ENCODE results near the gene CAMLG.
"Not testable (repeated sequence)": the region's sequence is repeated elsewhere in the genome, so short reads cannot be mapped to it uniquely, and the experiment has no call there.

Gene CAMLG

GRCh38 chr5:134738133-134738962 is at the start of gene CAMLG:
Gene CAMLG, plus strand, starts transcription at chr5:134738548. Its CDS starts 73 bp downstream, at chr5:134738621.
- peak; percentile 98 for DNase-seq (ENCODE audit: low read depth)

DNA sequence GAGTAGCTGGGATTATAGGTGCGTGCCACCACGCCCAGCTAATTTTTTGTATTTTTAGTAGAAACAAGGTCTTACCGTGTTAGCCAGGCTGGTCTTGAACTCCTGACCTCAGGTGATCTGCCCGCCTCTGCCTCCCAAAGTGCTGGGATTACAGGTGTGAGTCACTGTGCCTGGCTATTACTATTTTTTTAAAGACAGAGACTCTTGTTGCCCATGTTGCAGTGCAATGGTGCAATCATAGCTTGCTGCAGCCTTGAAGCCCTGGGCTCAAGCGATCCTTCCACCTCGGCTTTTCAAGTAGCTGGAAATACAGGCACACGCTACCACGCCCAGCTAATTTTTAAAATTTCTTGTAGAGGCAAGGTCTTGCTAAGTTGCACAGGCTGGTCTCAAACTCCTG is 48.2 kb upstream of the CAMLG start:
- DNase-seq (ENCODE audit: low read depth), result not testable (repeated sequence)

GRCh38 chr5:134692722-134693121 is 45.6 kb upstream of the CAMLG start:
- no peak for DNase-seq (ENCODE audit: low read depth)

DNA sequence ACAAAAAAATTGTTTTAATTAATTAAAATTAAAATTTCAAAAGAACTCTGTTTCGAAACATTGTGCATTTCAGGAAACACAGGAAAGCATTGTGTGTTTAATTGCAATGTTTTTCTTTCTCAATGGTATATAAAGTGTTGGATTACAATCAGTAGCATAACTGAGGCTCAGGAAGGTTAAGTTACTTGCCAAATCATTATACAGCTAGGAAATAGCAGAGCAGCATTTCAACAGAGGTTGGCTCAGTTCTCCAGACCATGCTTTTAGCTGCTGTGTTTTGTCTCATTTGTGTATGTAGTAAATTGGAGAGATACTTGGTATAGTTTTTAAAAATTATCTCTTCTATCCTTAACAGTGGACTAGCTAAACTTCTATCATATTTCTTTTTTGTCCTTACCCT is 30.0 kb upstream of the CAMLG start:
- DNase-seq (ENCODE audit: low read depth), result no peak

- peak; percentile 31 for DNase-seq (ENCODE audit: low read depth)
These were observed 24.2 kb upstream of the CAMLG start for GRCh38 chr5:134714120-134714519.

DNA sequence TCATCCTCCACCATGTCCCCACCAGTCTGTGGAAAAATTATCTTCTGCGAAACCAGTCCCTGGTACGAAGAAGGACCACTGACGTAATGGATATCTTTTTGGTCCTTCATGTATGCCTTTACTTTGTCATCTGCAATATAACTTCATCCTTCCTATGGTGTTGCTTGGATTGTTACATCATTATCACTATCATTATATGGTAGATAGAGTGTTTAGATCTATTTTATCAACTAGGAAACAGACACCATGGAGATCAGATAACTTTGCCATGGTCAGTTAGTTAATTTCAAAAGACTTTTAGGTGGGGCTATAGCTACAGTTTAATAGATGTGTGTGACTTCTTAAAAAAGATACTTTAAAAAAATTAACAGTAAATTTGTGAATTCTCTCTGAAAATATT is 23.8 kb upstream of the CAMLG start:
- DNase-seq (ENCODE audit: low read depth), result no peak

DNA sequence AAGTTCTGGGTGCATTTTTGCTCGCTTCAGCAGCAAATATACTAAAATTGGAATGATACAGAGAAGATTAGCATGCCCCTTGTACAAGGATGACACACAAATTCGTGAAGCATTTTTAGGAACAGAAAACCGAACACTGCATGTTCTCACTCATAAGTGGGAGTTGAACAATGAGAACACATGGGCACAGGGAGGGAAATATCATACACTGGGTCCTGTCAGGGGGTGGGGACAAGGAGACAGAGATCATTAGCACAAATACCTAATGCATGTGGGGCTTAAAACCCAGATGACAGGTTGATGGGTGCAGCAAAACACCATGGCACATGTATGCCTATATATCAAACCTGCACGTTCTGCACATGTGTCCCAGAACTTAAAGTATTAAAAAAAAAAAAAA is 22.9 kb upstream of the CAMLG start:
- DNase-seq (ENCODE audit: low read depth), result not testable (repeated sequence)

DNA sequence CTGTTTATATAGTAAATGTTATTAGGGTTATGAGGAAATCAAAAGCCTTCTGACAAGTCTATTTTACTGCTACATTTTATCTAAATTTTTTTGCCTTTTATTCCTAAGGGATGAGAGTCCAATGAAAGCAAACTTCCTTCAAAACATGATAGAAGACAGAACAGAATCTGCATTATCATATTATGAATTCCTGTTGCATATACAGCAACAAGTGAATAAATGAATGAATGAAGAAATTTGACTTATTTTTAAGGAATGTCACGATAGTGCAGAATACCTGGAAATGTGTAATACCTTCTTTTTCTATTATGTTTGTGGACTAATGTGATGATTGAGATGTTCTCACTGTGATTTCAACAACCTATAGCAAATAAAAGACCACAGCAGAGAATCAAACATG is 13.5 kb upstream of the CAMLG start:
- no peak for DNase-seq (ENCODE audit: low read depth)

DNA sequence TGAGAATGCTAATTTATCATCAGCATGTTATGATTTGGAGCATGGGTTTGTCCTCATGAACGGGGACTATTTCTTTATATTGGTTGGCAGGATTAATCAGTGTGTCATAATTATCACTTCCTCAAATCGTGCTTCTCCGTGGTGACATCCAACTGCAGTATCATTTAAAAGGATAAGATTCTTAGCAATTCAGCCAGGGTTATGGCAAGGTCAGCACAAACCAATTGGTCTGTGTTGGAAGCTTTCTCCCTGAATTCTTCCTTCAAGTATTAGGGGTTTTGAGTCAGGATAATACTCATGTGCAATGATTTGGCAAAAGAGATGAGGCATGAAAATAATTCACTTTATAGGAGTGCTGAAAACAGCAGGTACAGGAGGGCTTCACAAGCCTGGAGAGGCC is 5.5 kb upstream of the CAMLG start:
- DNase-seq (ENCODE audit: low read depth), result no peak

GRCh38 chr5:134735243-134735642 is 3.1 kb upstream of the CAMLG start:
- DNase-seq (ENCODE audit: low read depth), result no peak

GRCh38 chr5:134736173-134736812 is 2.1 kb upstream of the CAMLG start:
- no peak for DNase-seq (ENCODE audit: low read depth)

DNA sequence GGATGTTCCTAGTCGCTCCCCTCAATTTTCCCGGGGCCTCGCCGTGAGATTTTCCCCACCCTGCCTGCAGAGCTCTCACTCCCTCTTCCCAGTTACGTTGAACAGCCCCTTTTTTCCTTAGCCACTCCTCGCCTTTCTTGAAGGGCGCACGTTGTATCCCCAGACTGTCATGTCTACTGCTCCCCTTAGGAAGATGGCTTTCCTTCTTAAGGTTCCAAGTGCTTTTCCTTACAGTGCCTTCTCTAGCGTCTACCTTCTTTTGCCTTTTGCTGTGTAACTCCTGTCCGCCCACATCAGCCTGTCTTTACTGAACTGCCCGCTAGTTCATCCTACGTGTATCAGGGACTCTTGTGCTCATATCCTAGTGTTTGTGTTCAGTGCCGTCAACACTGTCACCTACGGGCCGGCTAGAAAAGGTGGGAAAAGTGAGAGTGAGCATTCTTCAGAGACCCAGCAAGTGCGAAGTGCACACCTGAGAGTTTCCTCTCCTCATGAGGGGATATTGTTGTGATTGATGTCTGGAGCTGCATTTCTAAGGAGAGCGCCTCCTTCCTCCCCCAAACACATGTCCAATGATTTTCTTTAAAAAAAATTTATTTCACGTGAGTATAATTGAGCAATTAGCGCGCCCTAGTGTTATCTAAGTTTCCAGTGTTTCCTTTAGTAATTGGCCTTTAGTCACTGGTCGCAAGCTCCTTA is 764 bp downstream of the CAMLG start:
- DNase-seq (ENCODE audit: low read depth), result peak; percentile 59

- DNase-seq (ENCODE audit: low read depth), result no peak
These were observed 2.7 kb downstream of the CAMLG start for GRCh38 chr5:134741052-134741451.

- no peak for DNase-seq (ENCODE audit: low read depth)
These were observed 3.8 kb downstream of the CAMLG start for GRCh38 chr5:134742134-134742533.

DNA sequence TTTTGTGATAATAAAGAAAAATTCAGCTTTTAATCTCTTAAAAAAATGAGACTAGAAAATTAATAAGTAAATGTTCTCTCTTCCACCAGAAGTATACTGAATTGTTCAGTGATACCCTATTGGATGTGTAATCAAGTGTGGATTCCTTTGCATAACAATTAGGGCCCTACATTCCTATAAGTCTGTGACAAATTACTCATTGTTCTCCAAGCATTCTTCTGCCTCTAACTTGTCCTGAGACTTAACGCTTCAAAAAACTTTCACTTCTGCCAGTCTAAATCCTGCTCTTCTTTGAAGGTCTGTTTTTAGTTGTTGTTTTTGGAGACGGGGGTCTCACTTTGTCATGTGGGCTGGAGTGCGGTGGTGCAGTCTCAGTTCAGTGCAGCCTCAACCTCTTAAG is 11.1 kb downstream of the CAMLG start:
- DNase-seq (ENCODE audit: low read depth), result no peak

- no peak for DNase-seq (ENCODE audit: low read depth)
These were observed 19.8 kb downstream of the CAMLG start for GRCh38 chr5:134758176-134758503.

GRCh38 chr5:134758504-134759341 is 20.4 kb downstream of the CAMLG start, which contains the start of gene DDX46:
Gene DDX46, plus strand, starts transcription at chr5:134758779. Its CDS starts 160 bp downstream, at chr5:134758939.
- DNase-seq (ENCODE audit: low read depth), result peak; percentile 92

DNA sequence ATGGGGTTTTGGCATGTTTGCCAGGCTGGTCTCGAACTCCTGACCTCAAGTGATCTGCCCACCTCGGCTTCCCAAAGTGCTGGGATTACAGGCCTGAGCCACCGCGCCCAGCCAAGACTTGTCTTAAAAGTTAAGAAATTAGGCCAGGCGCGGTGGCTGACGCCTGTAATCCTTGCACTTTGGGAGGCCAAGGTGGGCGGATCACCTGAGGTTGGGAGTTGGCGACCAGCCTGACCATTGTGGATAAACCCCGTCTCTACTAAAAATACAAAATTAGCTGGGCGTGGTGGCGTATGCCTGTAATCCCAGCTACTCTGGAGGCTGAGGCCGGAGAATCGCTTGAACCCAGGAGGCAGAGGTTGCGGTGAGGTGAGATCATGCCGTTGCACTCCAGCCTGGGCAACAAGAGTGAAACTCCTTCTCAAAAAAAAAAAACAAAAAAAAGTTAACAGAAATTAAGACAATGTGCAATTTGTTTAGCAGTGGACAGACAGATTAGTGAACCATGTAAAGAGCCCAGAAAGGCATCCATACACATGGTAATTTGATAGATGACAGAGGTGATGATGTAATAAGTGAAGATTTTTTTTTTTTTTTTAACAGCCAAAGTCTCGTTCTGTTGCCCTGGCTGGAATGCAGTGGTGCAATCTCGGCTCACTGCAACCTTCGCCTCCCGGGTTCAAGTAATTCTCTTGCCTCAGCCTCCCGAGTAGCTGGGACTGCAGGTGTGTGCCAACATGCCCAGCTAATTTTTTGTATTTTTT is 29.4 kb downstream of the CAMLG start:
- DNase-seq (ENCODE audit: low read depth), result not testable (repeated sequence)

- DNase-seq (ENCODE audit: low read depth), result peak; percentile 58
These were observed 30.9 kb downstream of the CAMLG start for GRCh38 chr5:134769206-134769605.

DNA sequence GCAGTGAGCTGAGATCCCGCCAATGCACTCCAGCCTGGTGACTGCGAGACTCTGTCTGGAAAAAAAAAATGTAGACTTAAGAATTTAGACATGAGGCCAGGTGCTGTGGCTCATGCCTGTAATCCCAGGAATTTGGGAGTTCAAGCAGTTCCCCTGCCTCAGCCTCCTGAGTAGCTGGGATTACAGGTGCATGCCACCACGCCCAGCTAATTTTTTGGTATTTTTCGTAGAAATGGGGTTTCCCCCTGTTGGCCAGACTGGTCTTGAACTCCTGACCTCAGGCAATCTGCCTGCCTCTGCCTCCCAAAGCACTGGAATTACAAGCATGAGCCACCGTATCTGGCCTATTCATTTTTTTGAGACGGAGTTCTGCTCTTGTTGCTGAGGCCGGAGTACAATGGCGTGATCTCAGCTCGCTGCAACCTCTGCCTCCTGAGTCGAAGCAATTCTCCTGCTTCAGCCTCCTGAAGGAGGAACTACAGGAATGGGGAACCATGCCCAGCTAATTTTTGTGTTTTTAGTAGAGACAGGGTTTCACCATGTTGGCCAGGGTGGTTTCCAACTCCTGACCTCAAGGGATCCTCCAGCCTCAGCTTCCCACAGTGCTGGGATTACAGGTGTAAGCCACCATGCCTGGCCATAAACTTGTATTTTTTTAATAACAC is 34.2 kb downstream of the CAMLG start:
- no peak for DNase-seq (ENCODE audit: low read depth)

GRCh38 chr5:134777366-134777765 is 39.0 kb downstream of the CAMLG start:
- no peak for DNase-seq (ENCODE audit: low read depth)
